CD4-positive, alpha-beta memory T cell (primary cell): ENCODE measurements around the gene MYO1D. TPM values are rescaled to one million over a fixed set of nuclear protein-coding genes. Genes with fewer than 3 reads are reported as not detected.

Source experiments
- CTCF ChIA-PET: fragments of 350-600 bp; sonication (Branson Sonifier 250); formaldehyde crosslinking; loops from one replicate; lab custom pipeline; 2021; ENCODE audit warnings: inconsistent platforms; ENCODE audit not compliant: partially characterized antibody; lab: Charles Lee
- POLR2A ChIA-PET: fragments of 350-600 bp; sonication (Branson Sonifier 250); formaldehyde crosslinking; loops from one replicate; lab custom pipeline; 2021; ENCODE audit not compliant: partially characterized antibody; lab: Charles Lee
- DNase-seq, 5 donors: peaks; one replicate each; pipeline versions ENCODE4 v3.0.0 to v3.0.0-alpha.2; 2020 to 2022; ENCODE audit warnings: mixed read lengths in 1 of 5
- H3K27ac ChIP-seq: one replicate; pipeline ENCODE4 v1.7.0; 2013; ENCODE audit warnings: low read depth, low read length
- H3K27me3 ChIP-seq: 2 replicates; pipeline ENCODE4 v1.7.0; 2013; ENCODE audit warnings: mild to moderate bottlenecking, low read length, moderate library complexity; ENCODE audit not compliant: insufficient read depth
- H3K36me3 ChIP-seq: 2 replicates; pipeline ENCODE4 v1.7.0; 2013; ENCODE audit warnings: mild to moderate bottlenecking, low read length, moderate library complexity; ENCODE audit not compliant: insufficient read depth
- H3K4me1 ChIP-seq: 2 replicates; pipeline ENCODE4 v1.7.0; 2013; ENCODE audit warnings: mild to moderate bottlenecking, low read length, moderate library complexity; ENCODE audit not compliant: insufficient read depth
- H3K4me3 ChIP-seq, 2 donors: one replicate each; pipeline ENCODE4 v1.7.0; 2013; ENCODE audit warnings: low read length in 2 of 2, mild to moderate bottlenecking in 1 of 2
- H3K9me3 ChIP-seq, 2 donors: one replicate each; pipeline ENCODE4 v1.7.0; 2013; ENCODE audit warnings: low read length in 2 of 2, control low read depth in 1 of 2; ENCODE audit not compliant: control insufficient read depth in 1 of 2
- H3K27ac Mint-ChIP-seq, 7 donors: one replicate each; pipeline ENCODE4 v1.8.0; 2020 to 2021; ENCODE audit warnings: mixed read lengths in 7 of 7, mild to moderate bottlenecking in 6 of 7, inconsistent platforms in 3 of 7, moderate library complexity in 3 of 7
- H3K27me3 Mint-ChIP-seq, 2 donors: one replicate each; pipeline ENCODE4 v1.8.0; 2020 to 2021; ENCODE audit warnings: mixed read lengths in 2 of 2
- H3K36me3 Mint-ChIP-seq, 2 donors: one replicate each; pipeline ENCODE4 v1.8.0; 2020 to 2021; ENCODE audit warnings: mixed read lengths in 2 of 2, inconsistent platforms in 1 of 2, mild to moderate bottlenecking in 1 of 2
- H3K4me1 Mint-ChIP-seq, 4 donors: one replicate each; pipeline ENCODE4 v1.8.0; 2020 to 2021; ENCODE audit warnings: mixed read lengths in 4 of 4, mild to moderate bottlenecking in 1 of 4
- H3K4me3 Mint-ChIP-seq, 8 donors: one replicate each; pipeline ENCODE4 v1.8.0; 2020 to 2021; ENCODE audit warnings: mixed read lengths in 8 of 8, mild to moderate bottlenecking in 7 of 8, moderate library complexity in 6 of 8, inconsistent platforms in 3 of 8
- H3K9me3 Mint-ChIP-seq, 8 donors: one replicate each; pipeline ENCODE4 v1.8.0; 2020 to 2021; ENCODE audit warnings: mixed read lengths in 8 of 8, mild to moderate bottlenecking in 5 of 8, inconsistent platforms in 3 of 8, moderate library complexity in 1 of 8
- intact Hi-C: fragments of 100-400 bp; cut with micrococcal nuclease; formaldehyde crosslinking; loops from one replicate; pipeline ENCODE4 v1.15.1; 2023
- polyA plus RNA-seq, 2 donors: library from polyadenylated mRNA; unstranded; fragments of 300-500 nt; fragmentation: Illumina TruSeq; gene quantifications; one replicate each; pipeline ENCODE4 v1.2.3, GENCODE V29; 2021
- total RNA-seq, 2 experiments: library from RNA; stranded (reverse); gene quantifications; one replicate each; pipeline ENCODE4 v1.2.3, GENCODE V29; 2021

Gene MYO1D
- total and polyA plus RNA-seq, 4 experiments from 2014 or later, result 2.0 to 12.7 (median 10.5) TPM

DNA sequence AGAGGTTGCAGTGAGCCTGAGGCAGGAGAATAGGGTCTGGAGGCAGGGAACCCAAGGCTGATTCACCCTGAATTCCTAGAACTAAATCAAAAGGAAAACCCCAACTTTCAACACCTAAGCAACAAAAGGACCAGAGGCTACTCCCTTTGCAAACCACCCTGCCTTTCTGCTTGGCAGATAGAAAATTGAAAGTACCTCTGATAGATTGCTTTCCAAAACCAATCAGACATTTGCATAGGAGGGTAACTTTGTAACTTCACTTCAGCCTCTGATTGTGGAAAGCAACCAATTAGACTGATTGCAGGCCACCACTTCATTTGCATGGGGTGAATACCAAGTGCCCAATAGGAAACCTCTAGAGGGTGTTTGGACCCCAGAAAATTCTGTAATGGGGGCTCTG lies 40.2 kb upstream of the MYO1D start:
- no peak overlapping the region for H3K4me3 ChIP-seq
- ChIA-PET POLR2A (no interaction called here), CTCF (no interaction called here)
- Mint-ChIP-seq H3K4me3 (no peak overlapping the region), H3K9me3 (peaks cover 0 to 4% (median 0%) of the 10 kb centered on the region in 8 donors), H3K36me3 (no peaks in the 10 kb centered on the region), H3K27me3 (no peaks in the 10 kb centered on the region), H3K27ac (no peak overlapping the region), H3K4me1 (no peaks in the 10 kb centered on the region)
- H3K27me3 ChIP-seq, result no peaks in the 10 kb centered on the region
- H3K9me3 ChIP-seq, result no peaks in the 10 kb centered on the region
- H3K27ac ChIP-seq, result no peak overlapping the region
- H3K4me1 ChIP-seq, result no peaks in the 10 kb centered on the region
- no peaks in the 10 kb centered on the region for H3K36me3 ChIP-seq
- intact Hi-C loops, result no loop called here
- no peak for DNase-seq

GRCh38 chr17:32916134-32916533 lies 39.2 kb upstream of the MYO1D start:
- Mint-ChIP-seq H3K27ac (no peak overlapping the region), H3K36me3 (no peaks in the 10 kb centered on the region), H3K9me3 (peaks cover 0 to 4% (median 0%) of the 10 kb centered on the region in 8 donors), H3K27me3 (no peaks in the 10 kb centered on the region), H3K4me1 (no peaks in the 10 kb centered on the region), H3K4me3 (no peak overlapping the region)
- Histone ChIP-seq H3K4me3 (no peak overlapping the region), H3K27me3 (no peaks in the 10 kb centered on the region), H3K27ac (no peak overlapping the region), H3K9me3 (no peaks in the 10 kb centered on the region), H3K36me3 (no peaks in the 10 kb centered on the region), H3K4me1 (no peaks in the 10 kb centered on the region)
- ChIA-PET POLR2A (no interaction called here), CTCF (interaction anchor here (1.1 to 1.7 kb wide), 4 partner anchors 11 to 133 kb away, joined by 3 to 7 read pairs (median 4); no protein-coding TSS in a partner anchor)
- intact Hi-C loops, result no loop called here
- DNase-seq, result no peak

DNA sequence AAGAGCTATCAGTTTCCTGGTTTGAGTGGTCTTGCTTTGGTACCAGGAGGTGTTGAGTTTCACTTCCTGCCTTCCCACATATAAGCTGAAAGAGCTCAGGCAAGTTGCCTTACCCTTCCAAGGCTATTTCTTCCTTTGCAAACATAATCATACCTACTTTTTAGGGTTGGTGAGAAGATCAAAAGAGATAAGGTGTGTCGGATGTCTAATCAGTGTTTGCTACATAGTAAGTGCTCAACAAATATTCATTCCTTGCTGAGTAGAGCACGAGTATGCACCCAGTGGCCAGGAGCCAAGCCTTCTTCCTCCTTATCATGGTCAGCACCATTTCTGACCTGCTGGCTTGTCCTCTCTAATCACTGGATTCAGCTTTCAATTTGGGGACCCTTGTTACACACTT lies 38.3 kb upstream of the MYO1D start:
- POLR2A ChIA-PET, result no interaction called here
- no peak overlapping the region for H3K4me3 Mint-ChIP-seq

DNA sequence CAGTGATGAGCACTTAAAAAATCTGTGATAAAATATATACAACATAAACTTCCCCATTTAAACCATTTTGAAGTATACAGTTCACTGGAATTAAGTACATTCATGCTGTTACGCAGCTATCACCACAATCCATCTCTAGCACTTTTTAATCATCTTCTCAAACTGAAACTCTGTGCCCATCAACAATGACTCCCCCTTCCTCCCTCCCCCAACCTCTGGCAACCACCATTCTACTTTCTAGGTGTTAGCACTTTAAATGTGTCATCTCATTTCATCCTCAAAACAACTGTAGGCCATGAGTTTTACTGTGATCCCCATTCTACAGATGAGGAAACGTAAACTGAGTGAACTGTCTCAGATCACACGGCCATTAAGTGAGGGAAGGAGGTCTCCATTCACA lies 37.3 kb upstream of the MYO1D start:
- H3K9me3 ChIP-seq, result no peaks in the 10 kb centered on the region
- H3K4me1 Mint-ChIP-seq, result peaks cover 0 to 1% (median 0%) of the 10 kb centered on the region in 4 donors
- H3K27ac ChIP-seq, result no peak overlapping the region
- H3K27ac Mint-ChIP-seq, result no peak overlapping the region
- H3K4me3 ChIP-seq, result no peak overlapping the region
- no peaks in the 10 kb centered on the region for H3K36me3 Mint-ChIP-seq
- peaks cover 0 to 4% (median 0%) of the 10 kb centered on the region in 8 donors for H3K9me3 Mint-ChIP-seq
- DNase-seq, result no peak
- H3K27me3 Mint-ChIP-seq, result no peaks in the 10 kb centered on the region
- CTCF ChIA-PET, result no interaction called here
- intact Hi-C loops, result no loop called here
- H3K4me3 Mint-ChIP-seq, result no peak overlapping the region
- H3K27me3 ChIP-seq, result no peaks in the 10 kb centered on the region
- POLR2A ChIA-PET, result no interaction called here
- no peaks in the 10 kb centered on the region for H3K36me3 ChIP-seq
- H3K4me1 ChIP-seq, result no peaks in the 10 kb centered on the region

More for the DNA sequence above, 38.3 kb upstream of the MYO1D start:
- H3K27me3 Mint-ChIP-seq, result no peaks in the 10 kb centered on the region
- no peaks in the 10 kb centered on the region for H3K36me3 ChIP-seq
- no peak overlapping the region for H3K4me3 ChIP-seq
- H3K4me1 Mint-ChIP-seq, result no peaks in the 10 kb centered on the region
- H3K27me3 ChIP-seq, result no peaks in the 10 kb centered on the region
- DNase-seq, result no peak
- H3K27ac Mint-ChIP-seq, result no peak overlapping the region
- intact Hi-C loops, result no loop called here
- CTCF ChIA-PET, result interaction anchor here (1.1 to 1.7 kb wide), 2 partner anchors 10 to 17 kb away, joined by 3 to 4 read pairs; no protein-coding TSS in a partner anchor
- no peak overlapping the region for H3K27ac ChIP-seq
- H3K9me3 Mint-ChIP-seq, result peaks cover 0 to 4% (median 0%) of the 10 kb centered on the region in 8 donors
- H3K36me3 Mint-ChIP-seq, result no peaks in the 10 kb centered on the region
- no peaks in the 10 kb centered on the region for H3K4me1 ChIP-seq
- H3K9me3 ChIP-seq, result no peaks in the 10 kb centered on the region

GRCh38 chr17:32913593-32913992 lies 36.7 kb upstream of the MYO1D start:
- no peak for DNase-seq
- no peaks in the 10 kb centered on the region for H3K4me1 ChIP-seq
- no peaks in the 10 kb centered on the region for H3K36me3 ChIP-seq
- CTCF ChIA-PET, result no interaction called here
- H3K27ac ChIP-seq, result no peak overlapping the region
- H3K9me3 ChIP-seq, result no peaks in the 10 kb centered on the region
- Mint-ChIP-seq H3K36me3 (no peaks in the 10 kb centered on the region), H3K9me3 (peaks cover 0 to 4% (median 0%) of the 10 kb centered on the region in 8 donors), H3K27ac (no peak overlapping the region), H3K4me3 (no peak overlapping the region), H3K4me1 (peaks cover 0 to 1% (median 0%) of the 10 kb centered on the region in 4 donors), H3K27me3 (no peaks in the 10 kb centered on the region)
- H3K4me3 ChIP-seq, result no peak overlapping the region
- no peaks in the 10 kb centered on the region for H3K27me3 ChIP-seq
- POLR2A ChIA-PET, result no interaction called here
- intact Hi-C loops, result no loop called here

DNA sequence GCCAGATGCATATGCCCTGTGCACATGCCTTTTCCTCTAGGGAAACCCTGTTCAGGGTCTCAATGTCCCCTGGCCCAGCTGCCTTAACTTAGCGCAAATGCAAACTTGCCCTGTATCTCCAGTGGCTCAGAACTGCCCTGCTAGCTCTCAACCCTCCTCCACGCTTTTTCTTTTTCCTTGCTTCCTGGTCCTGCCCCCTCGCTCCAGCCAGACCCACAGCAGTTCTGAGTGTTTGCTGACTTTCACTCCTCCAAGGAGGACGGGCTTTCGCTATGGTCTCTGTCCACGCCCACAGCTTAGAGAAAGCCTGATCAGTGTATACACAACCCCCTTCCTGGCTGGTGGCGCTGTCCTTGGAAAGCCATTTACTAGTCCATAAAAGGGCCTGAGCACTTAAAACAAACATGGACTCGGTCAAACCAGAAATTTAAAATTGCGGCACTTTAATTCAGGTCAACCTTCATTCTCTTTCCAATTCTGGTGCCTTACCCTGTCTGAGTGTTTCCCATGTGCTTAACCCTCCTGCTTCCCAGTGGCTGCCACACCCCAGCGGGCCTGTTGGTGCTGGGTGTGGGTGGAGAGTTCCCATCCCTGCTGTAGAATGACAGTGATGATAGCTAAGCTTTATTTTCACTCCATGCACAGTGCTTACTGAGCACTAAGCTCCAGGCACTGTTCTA lies 35.4 kb upstream of the MYO1D start:
- H3K4me1 ChIP-seq, result no peaks in the 10 kb centered on the region
- H3K9me3 ChIP-seq, result no peaks in the 10 kb centered on the region
- Mint-ChIP-seq H3K27ac (no peak overlapping the region), H3K27me3 (no peaks in the 10 kb centered on the region), H3K9me3 (peaks cover 0 to 4% (median 0%) of the 10 kb centered on the region in 8 donors), H3K4me1 (peaks cover 0 to 1% (median 0%) of the 10 kb centered on the region in 4 donors), H3K36me3 (no peaks in the 10 kb centered on the region), H3K4me3 (no peak overlapping the region)
- H3K27ac ChIP-seq, result no peak overlapping the region
- H3K27me3 ChIP-seq, result no peaks in the 10 kb centered on the region
- no peaks in the 10 kb centered on the region for H3K36me3 ChIP-seq
- CTCF ChIA-PET, result interaction anchor here (0.6 to 2.3 kb wide), 2 partner anchors 47 to 129 kb away, joined by 4 to 13 read pairs; no protein-coding TSS in a partner anchor
- intact Hi-C loops, result no loop called here
- no peak overlapping the region for H3K4me3 ChIP-seq
- DNase-seq, result no peak
- POLR2A ChIA-PET, result no interaction called here

DNA sequence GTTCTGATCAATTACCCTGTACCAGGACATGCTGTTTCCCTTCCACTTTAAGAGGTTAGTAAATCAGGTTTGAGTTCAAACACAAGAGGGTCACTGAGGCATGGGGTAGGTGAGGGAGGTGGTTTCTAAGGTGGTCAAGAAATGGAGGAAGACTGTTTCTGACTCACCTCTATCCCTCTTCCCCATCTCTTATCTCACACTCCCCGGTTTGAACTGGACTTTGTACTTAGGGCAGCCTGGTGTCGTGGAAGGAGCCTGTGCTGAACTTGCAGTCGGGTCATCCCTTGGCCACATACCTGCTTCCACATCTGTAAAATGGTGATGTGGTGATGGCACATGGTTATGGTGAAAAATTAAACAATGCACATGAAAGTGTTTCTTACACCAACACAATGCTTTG lies 33.8 kb upstream of the MYO1D start:
- intact Hi-C loops, result loop anchor here (1.0 kb wide), 1 partner anchor 127 kb away; no protein-coding TSS in a partner anchor
- H3K36me3 ChIP-seq, result no peaks in the 10 kb centered on the region
- H3K27me3 ChIP-seq, result no peaks in the 10 kb centered on the region
- ChIA-PET CTCF (interaction anchor here (0.7 to 3.0 kb wide), 5 partner anchors 15 to 130 kb away, joined by 3 to 17 read pairs (median 11); partner anchors contain the start of gene MYO1D), POLR2A (interaction anchor here (1.1 to 1.3 kb wide), 2 partner anchors 33 to 34 kb away, joined by 3 read pairs; no protein-coding TSS in a partner anchor)
- no peak overlapping the region for H3K27ac ChIP-seq
- Mint-ChIP-seq H3K4me3 (no peak overlapping the region), H3K27ac (no peak overlapping the region), H3K27me3 (no peaks in the 10 kb centered on the region), H3K4me1 (peaks cover 0 to 1% (median 0%) of the 10 kb centered on the region in 4 donors), H3K9me3 (peaks cover 0 to 4% (median 0%) of the 10 kb centered on the region in 8 donors), H3K36me3 (no peaks in the 10 kb centered on the region)
- DNase-seq, result no peak
- H3K4me1 ChIP-seq, result no peaks in the 10 kb centered on the region
- H3K4me3 ChIP-seq, result no peak overlapping the region
- H3K9me3 ChIP-seq, result no peaks in the 10 kb centered on the region
